ENCODE measurements around the gene APC2.

DNA sequence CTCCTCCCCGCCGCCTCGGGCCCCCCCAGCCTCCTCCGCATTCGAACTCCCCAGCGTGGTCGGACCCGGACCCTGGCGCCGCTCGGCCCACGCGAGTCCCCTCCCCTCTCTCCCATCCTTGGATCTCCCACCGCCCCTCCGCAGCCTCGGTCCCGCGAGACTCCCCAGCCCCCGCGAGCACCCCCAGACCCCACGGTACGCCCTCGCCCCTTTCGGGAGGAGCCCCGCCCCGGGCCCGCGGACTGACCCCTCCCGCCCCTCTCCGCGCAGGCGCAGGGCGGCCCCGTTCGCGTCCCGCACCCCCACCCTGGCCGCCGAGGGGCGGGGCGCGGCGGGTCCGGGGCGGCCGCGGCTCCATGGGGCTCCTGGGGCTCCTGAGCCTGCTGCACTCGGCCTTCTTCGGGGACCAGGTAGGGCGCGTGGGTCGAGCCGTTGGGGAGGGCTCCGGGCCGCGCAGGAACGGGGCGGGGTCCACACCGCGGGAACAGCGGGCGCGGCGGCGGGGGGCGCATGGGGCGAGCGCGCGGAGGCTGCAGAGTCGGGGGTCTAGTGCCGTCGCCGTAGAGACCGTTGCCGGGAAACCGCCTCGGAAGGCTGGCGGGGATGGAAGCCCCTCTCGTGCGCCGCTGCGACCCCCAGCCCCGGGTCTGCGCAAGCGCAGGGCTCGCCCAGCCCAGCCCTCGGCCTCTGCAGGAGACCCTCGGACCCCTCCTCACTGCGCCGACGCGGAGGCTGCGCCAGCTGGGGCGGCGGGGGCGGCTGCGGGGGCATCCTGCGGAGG, 3.8 kb upstream of the APC2 start:
- no peak for TF ChIP-seq GATA2 (IDR thresholded peaks at IDR 0.05; ENCODE audit: low read depth, low read length)
- no peak for TF ChIP-seq GATA3 (IDR thresholded peaks at IDR 0.05; ENCODE audit: low read depth, low read length)

Data from SH-SY5Y (cell line).